ENCODE measurements around the gene STAP2.

Gene STAP2

GRCh38 chr19:4338441-4339355 lies at the start of gene STAP2:
STAP2 (minus strand) TSS chr19:4338827; CDS start chr19:4338753, 74 bp downstream.
- DNase-seq (ENCODE audit: low spot score): no peak

- DNase-seq (ENCODE audit: low spot score): no peak
These were observed 47.6 kb upstream of the STAP2 start for GRCh38 chr19:4386041-4386782.

GRCh38 chr19:4385291-4386040 lies 46.8 kb upstream of the STAP2 start:
- DNase-seq (ENCODE audit: low spot score): no peak

GRCh38 chr19:4380254-4380727 lies 41.7 kb upstream of the STAP2 start:
- no peak for DNase-seq (ENCODE audit: low spot score)

- no peak for DNase-seq (ENCODE audit: low spot score)
These were observed 41.0 kb upstream of the STAP2 start for GRCh38 chr19:4379383-4380253.

- DNase-seq (ENCODE audit: low spot score): no peak
These were observed 40.3 kb upstream of the STAP2 start for GRCh38 chr19:4378886-4379285.

- no peak for DNase-seq (ENCODE audit: low spot score)
These were observed 38.6 kb upstream of the STAP2 start for GRCh38 chr19:4376991-4377781.

- DNase-seq (ENCODE audit: low spot score): no peak
These were observed 38.0 kb upstream of the STAP2 start for GRCh38 chr19:4376671-4376990.

- DNase-seq (ENCODE audit: low spot score): no peak
These were observed 37.5 kb upstream of the STAP2 start for GRCh38 chr19:4376028-4376670.

GRCh38 chr19:4375164-4376027 lies 36.8 kb upstream of the STAP2 start:
- DNase-seq (ENCODE audit: low spot score): peak; percentile 68

- DNase-seq (ENCODE audit: low spot score): no peak
These were observed 36.0 kb upstream of the STAP2 start for GRCh38 chr19:4374498-4375163.

GRCh38 chr19:4373601-4374497 lies 35.2 kb upstream of the STAP2 start:
- no peak for DNase-seq (ENCODE audit: low spot score)

GRCh38 chr19:4373013-4373367 lies 34.4 kb upstream of the STAP2 start:
- DNase-seq (ENCODE audit: low spot score): no peak

- no peak for DNase-seq (ENCODE audit: low spot score)
These were observed 33.8 kb upstream of the STAP2 start for GRCh38 chr19:4372165-4373012.

- DNase-seq (ENCODE audit: low spot score): no peak
These were observed 32.9 kb upstream of the STAP2 start for GRCh38 chr19:4371247-4372164.
